IPS DF 19.7 (cell line): ENCODE results near the gene PAQR4.

Source experiments
- DNase-seq: peaks from one replicate; pipeline ENCODE4 v3.0.0-alpha.2; 2013; ENCODE audit warnings: low read depth, low spot score

PAQR4 gene

DNA sequence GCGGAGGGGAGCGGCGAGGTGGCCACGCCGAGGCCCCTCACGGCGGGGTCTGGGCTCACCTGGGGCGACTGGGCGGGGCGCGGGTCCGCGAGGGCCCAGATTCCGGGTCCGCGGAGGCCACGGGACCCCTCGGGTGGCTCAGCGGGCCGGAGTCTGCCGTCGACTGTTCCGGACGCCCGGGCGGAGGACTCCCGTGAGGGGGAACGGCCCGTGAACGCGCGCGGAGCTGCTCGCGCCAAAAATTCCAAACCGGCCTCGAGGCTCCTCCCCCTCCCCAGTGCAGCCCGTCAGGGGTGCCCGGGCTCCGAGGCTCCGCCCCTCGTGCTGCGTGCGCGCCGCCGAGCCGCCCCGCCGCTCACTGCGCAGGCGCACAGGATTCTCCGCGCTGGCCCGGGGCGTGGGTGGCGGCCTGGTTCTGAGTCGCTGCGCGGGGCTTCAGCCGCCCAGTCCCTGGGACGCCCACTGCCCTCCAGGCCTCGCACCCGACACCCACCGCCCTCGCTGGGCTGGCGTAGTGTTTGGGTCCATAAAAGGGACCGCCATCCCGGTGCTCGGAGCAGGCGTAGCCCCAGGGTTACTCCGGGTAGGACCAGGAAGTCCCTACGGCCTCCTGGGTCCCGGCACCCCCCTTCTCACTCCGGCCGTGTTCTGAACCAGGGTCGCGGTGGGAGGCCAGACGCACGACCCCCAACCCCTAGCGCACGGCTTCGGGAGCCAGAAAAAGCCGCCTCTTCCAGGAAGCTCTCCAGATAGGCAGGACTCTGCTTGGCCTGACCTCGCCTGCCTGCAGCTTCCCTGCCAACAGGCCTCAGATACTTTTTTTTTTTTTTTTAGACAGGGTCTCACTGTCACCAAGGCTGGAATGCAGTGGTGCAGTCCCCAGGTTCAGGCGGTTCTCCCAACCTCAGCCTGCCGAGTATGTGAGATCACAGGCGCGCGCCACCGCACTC is 11.4 kb downstream of the PAQR4 start, which contains the start of gene PKMYT1:
TSS of gene PKMYT1 (minus strand) at position 220 of the 950 bp plus-strand sequence. CDS start 789 bp downstream, outside the sequence.
- no peak for DNase-seq

DNA sequence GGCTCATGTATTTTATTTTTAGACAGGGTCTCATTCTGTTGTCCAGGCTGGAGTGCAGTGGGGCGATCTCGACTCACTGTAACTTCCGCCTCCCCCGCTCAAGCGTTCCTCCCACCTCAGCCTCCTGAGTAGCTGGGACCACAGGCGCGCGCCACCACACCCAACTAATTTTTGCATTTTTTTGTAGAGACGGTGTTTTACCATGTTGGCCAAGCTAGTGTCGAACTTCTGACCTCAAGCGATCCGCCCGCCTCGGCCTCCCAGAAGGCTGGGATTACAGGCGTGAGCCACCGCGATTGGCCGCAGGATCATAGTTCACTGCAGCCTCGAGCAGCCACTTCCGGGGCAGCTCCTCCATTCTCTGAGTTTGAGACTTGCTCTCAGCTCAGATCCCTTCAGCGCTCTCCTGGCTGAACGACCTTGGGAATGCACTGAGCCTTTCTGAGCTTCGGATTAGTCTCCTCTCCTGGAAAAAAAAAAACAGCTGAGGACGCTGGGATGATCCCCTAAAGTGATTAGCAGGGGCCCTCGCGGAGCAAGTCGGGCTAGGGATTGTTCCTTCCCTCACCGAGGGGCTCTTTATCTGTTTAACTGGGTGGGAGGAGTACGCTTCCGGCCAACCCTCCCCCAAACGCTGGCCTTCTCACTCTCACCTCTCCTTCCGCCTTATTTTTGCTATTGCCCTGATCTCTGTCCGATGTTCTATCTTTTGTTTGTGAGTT is 12.2 kb downstream of the PAQR4 start:
- no peak for DNase-seq

DNA sequence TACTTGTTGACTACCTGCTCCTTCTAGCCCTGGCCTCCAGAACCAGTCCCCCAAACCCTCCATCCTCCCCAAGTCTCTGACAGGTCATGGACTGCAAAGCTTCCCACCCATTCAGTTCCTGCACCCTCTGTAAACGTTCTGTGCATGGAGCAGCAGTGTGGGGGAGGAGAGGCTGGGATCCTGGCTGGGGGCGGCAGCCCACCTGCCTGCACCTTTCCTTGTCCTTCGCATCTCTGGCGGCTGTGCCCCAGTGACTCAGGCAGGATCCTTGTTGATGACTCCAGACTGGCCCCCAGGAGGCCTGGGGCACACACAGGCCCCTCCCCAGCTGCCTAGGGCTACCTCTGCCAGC is 12.7 kb downstream of the PAQR4 start:
- DNase-seq = no peak

DNA sequence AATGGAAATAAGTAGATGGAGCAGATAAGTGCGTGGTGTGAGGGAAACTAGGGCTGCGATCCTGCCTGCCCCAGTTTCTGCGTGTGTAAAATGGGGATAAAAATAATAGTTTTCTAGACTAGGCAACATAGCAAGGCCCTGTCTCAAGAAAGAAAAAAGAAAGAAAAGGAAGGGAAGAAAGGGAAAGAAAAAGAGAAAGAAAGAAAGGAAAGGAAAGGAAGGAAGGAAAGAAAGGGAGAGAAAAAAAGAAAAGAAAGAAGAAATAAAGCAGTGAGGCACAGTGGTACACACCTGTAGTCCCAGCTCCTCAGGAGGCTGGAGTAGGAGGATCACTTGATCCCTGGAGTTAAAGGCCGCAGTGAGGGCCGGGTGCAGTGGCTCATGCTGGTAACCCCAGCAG is 13.3 kb downstream of the PAQR4 start:
- DNase-seq = no peak

DNA sequence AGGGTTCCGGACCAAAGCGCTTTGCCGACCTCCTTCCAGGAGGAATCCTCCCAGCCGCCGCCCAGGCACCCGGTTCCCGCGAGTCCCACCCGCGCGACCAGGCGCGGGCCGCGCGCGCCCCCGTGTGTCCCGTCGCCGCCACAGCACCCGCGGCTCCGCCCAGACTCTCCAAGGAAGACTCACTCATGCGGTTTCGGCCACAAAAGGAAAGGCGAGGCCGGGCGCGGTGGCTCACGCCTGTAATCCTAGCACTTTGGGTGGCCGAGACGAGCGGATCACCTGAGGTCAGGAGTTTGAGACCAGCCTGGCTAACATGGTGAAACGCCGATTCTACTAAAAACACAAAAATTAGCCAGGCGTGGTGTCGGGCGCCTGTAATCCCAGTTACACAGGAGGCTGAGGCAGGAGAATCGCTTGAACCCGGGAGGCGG is 14.6 kb downstream of the PAQR4 start:
- DNase-seq = no peak

DNA sequence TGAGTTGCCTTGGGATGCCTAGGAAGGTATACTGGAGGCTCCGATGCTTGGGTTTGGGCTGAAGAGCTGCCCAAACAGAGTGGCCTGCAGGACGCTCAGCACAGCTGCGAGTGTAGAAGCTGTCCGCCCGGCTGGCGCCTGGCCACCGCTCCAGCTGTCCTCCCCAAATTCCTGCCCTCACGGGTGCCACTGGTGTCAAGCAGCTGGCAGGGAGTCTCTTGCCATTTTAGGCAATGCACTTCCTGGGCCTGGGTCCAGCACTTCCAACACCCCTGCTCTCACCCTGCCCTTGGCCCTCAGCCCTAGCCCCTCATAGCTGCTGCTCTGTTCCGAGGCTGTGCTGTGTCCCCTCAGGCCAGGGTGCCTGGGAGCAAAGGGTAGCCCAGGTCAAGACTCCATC is 16.3 kb downstream of the PAQR4 start:
- no peak for DNase-seq

DNA sequence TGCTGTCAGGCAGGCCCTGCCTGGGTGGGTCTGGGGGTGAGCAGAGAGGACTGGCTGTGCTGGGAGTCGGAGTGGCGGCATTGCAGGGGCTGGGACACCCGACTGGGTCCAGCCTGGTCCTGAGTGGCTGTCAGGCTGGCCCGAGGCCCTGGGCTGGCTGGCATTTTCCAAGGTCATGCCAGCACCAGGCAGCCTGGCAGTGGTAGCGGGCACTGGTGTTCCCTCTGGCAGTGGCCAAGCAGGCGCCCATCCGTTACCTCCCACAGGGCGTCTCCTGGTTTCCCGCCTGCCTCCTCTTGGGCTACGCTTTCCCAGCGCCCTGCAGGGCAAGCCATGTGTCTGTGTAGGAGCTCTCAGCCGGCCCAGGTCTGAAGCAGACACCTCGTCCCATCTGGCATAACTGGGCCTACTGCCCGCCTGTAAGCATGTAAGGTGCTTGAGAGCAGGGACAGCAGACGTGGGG is 16.8 kb downstream of the PAQR4 start:
- no peak for DNase-seq

DNA sequence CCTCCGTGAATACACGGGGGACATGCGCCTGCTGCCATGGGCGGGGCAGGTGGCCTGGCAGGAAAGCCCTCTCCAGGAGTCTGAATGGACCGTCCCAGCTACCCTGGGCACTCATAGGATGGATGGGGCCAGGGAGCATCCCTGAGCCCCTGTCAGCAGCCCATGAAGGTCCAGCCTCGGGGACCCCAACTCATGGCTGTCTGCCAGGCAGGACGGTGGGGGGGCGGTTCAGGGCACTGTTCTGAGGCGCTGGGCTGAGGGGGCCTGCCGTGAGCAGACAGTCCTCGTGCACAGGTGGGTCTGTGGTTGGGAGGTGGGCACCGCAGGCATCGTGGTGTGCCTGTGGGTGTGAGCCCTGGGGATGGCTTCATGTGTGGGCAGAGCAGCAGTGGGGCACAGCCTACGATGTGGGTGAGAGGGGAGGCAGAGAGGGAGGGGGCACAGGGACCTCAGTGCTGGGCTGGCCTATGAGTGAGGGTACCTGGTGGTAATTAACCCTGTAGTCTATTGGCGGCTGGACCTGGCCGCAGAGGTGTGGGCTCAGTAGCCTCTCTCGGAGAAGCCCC is 17.6 kb downstream of the PAQR4 start:
- DNase-seq = no peak

DNA sequence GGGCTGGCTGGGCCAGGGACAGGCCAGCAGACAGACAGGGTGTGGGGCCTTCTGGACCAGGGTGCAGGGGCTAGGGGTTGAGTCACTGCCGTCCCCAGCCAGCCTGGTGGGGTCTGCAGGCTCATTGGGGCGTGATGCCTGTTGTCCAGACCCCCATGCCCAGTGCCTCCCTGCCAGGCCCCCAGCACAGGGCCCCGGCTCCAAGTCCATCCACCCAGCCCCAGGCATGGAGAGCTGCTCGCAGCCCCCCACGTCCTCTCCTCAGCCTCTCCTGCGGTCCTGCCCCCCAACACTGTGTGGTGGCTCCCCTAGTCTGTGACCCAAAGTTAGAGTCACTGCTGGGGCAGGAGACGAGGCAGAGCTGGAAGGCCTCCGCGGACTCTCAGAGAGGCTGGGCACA is 18.1 kb downstream of the PAQR4 start:
- no peak for DNase-seq

DNA sequence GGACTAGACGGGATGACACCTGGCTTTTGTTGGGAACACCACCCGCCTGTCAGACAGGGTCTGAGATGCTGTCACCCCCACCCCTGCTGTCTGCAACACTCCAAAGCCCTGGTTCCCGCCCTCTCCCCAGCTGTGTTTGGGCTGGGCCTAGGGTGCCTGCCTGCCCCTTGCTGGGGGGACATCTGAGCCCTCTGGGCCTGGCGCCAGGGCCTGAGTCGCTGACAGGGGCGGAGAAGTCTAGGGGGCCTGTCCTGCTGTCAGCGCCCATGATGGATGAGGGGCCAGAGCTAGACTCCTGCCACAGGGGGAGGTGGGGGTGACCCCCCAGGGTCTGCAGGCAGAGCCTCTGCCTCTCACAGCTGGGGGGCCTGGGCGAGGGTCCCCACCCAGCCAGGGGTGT is 18.7 kb downstream of the PAQR4 start:
- DNase-seq = no peak

DNA sequence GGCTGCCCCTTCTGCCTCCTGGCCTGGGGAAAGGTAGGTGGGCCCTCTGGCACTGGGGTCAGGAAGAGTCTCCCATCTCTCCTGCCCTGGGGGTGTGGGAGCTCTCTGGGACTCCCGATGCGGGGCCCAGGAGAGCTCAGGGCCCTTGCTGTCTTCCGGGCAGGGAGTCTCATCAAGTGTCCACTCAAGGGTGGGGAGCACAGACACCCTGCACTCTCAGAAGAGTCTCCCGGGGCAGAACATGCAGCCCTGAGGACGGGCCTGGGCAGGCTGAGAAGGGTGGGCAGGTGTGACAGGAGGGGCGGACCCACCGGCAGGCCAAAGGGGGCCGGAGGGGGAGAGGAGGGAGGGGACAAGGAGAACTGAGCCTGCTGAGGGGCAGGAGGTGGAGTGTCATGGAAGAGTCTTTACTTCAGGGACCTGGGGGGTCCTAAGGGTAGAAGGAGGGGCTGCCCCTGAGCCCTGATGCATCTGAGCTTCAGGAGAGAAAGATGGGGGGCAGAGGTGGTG is 19.5 kb downstream of the PAQR4 start:
- no peak for DNase-seq

DNA sequence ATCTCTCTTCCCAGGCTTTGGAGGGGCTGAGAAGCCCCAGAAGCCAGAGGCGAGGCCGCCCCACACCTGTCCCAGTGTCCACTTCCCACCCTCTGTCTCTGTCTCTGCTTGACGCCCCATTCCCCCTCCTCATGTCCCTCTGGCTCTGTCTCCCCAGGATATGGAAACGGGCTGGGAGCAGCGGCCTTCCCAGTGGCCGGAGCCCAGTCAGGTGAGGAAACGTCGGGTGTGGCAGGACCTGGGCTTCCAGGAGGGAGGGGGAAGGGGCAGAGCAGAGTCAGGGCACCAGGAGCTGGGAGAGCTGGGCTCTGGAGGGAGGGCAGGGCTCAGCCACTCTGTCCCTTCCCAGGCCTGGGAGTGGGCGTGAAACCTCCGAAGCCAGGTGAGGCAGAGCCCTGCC is 21.7 kb downstream of the PAQR4 start:
- no peak for DNase-seq

DNA sequence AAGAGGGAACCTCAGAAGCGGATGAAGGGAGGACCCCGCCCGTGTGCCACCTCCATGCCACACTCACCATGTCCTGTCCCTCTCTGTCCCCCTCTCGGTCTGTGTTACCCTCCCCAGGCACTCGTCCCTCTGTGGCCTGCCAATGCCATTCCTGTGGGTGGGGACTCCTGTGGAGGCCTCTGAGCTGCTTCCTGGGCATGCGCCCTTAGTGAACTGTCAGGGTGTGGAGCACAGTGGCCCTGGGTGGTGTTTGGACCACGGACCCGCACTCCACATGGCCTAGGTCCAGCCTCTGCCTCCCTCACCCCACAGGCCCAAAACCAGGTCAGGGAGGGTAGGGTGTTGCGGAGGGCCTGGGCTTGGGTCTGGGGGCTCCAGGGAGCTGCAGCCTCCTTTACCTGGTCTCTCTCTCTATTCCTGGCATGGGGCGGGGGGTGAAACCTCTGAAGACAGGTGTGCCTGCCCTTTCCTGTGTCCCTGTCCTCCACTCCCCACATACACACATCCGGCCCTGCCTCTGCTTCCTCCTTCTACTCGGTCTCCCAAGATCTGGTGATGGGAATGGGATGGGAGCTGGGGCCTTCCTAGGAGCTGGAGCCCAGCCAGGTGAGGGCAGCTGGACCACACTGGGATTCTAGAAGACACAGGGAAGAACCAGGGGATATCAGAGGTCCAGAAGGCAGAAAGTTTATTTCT is 22.6 kb downstream of the PAQR4 start:
- no peak for DNase-seq

DNA sequence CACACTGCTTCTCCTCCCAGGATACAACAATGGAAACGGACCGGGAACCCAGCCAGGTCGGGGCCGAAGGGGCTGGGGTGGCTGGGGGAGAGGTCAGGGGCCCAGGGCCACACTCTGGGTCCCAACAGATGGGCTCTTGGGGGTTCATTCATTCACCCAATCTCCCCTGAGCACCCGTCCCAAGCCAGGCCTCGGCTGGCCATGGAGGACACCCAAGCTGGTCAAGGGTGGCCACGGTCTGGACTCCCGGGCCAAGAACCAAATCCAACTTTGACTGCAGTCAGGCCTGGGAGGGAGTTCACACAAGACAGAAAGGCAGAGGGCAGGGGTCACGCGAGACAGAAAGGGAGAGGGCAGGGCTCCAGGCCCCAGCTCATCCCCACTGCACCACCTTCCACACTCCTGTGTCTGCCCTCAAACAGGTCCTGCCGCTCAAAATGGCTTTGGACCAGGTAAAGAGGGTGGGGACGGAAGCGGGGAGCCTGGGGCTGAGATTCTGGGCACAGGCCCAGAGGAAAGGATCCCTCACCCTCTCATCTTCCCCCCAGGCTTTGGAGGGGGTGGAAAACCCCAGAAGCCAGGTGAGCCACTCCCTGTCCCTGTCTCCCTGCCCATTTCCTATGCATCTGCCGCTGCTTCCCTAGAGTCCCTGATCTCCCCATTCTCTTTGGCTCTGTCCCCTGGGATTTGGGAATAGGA is 23.4 kb downstream of the PAQR4 start:
- DNase-seq = no peak

DNA sequence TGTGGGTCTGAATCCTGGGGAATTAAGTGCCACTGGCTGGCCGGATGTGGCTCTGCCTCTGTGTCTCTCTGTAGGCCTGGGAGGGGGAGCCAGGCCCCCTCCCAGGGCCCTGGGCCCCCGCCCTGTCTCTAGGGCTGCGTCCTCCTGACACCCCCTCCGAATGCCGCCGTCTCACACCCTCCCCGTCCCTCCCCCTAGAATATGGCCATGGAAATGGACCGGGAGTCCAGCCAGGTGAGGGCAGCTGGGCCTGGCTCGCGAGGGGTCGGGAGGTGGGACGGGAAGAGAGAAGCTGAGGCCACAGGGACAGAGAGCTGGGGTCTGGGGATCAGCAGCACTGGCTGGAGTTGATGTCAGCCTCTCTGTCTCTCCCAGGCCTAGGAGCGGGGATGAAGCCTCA is 27.1 kb downstream of the PAQR4 start:
- DNase-seq = no peak

DNA sequence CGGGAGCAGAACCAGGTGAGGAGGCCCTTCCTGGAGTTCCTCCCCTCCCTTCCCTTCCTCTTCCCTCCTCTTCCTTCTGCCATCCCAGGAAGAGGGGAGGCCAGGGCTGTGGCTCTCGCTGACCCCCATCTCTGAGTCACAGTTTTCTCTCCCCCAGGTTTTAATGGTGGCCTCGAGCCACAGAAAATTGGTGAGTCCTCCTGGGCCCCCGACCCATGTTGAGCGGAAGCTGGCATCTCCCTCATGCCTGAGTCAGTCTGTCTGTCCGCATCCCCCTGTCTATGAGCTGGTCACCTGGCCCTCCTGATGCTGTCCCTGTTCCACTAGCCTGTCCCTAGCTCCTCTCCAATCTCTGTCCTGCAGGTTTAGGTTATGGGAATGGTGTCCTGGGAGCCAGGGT is 30.8 kb downstream of the PAQR4 start:
- DNase-seq = no peak

DNA sequence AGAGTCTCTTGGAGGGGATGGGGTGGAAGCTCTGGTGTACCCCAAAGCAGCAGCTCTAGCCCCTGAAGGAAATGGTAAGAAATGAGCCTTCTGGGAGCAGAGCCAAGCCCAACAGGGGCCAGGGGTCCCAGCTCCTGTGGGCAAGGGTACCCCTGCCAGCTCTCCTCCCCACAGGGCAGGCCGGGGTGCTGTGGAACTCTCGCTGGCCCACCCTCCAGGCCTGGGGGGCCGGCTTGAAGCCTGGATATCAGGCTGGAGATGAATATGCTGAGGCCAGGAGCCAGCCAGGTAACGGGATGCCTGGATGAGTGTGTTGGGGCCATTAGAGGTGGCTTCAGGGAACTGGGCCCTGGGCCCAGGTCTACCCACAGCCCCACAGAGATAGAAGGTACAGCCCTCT is 31.4 kb downstream of the PAQR4 start:
- DNase-seq = no peak

DNA sequence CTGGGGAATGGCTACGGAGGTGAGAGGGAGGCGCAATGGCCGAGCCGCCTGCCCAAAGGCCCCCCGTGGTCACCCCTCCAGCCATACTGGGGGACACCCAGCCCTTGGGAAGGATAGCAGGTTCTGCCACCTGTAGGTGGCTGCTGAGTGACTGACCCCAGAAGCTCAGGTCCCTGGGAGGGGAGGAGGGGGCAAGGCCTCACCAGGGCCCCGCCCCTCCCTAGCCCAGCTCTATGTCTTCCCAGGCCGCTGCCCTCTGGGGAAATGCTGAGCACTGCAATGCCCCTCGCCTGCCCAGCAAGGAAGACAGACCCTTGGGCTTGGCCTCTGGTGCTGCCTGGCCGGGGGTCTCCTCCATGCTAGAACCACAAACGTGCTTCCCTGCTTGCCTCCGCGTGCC is 32.2 kb downstream of the PAQR4 start:
- no peak for DNase-seq

DNA sequence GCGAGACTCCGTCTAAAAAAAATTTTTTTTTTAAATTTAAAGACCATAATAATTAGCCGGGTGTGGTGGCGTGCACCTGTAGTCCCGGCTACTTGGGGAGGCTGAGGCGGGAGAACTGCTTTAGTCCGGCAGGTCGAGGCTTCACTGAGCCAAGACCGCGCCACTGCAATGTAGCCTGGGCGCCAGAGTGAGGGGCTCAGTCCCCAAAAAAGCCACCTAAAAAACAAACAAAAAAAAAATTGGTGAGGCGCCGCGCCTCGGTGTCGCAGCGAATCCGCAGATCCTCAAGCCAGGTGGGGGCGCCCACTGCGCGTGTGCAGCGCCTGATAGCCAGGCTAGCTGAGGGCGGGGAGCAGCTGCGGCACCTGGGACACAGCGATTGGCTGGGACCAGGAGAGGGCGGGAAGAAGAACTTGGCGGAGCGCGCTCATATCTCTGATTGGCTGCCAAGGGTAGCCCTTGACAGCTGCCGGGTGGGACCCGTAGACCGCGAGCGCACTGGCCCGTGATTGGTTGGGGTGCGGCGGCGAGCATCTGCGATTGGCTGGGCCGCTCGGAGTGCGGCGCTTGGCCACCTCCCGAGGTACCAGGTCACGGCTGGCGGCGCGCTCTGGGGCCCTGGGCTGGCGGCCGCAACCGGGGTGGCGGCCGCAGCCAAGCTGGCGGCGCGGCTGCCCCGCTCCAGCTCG is 34.6 kb downstream of the PAQR4 start:
- no peak for DNase-seq

DNA sequence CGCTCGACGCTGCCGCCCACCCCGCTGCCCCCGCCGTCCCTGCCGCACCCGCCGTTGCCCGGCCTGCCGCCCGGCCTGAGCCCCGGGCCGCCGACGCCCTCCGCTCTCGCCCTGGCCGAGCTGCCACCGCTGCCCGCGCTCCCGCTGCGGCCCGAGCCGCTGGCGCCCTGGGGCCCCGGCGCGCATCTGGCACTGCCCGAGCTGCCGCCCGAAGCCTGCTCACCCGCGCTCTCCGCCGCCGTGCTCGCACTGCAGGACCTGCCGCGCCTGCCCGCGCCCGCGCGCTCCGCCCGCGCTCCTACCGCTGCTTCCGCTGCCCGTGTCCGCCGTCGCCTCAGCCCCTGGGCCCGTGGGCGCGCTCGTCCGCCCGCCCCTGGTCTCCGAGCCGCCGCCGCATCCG is 35.2 kb downstream of the PAQR4 start:
- no peak for DNase-seq
